SK-N-SH treated with all-trans-retinoic acid at 6 μM for 48 hours (cell line): ENCODE measurements around the gene IGFL1.

Experiments used
- ATAC-seq: fragments of 200-7000 bp; cut with Tn5 transposase; 3 replicates; pipeline ENCODE4 v1.9.1; 2020; ENCODE audit warnings: mild to moderate bottlenecking, moderate library complexity
- BACH2 ChIP-seq: fragments of 250-450 bp; sonication (Bioruptor Pico); IDR thresholded peaks from 2 replicates; pipeline ENCODE4 v1.9.0; 2021; ENCODE audit warnings: mild to moderate bottlenecking, borderline replicate concordance
- CSDC2 ChIP-seq: fragments of 250-450 bp; sonication (Bioruptor Pico); IDR thresholded peaks from 2 replicates; pipeline ENCODE4 v1.5.0; 2020; ENCODE audit warnings: mild to moderate bottlenecking, moderate library complexity
- ISL1 ChIP-seq: fragments of 250-450 bp; sonication (Bioruptor Pico); IDR thresholded peaks from 2 replicates; pipeline ENCODE4 v2.1.2; 2022; ENCODE audit warnings: mild to moderate bottlenecking, moderate library complexity
- OSR1 ChIP-seq: fragments of 250-450 bp; sonication (Bioruptor Pico); IDR thresholded peaks from 2 replicates; pipeline ENCODE4 v1.8.0; 2022; ENCODE audit warnings: moderate library complexity, mild to moderate bottlenecking, inconsistent platforms
- PPARA ChIP-seq: fragments of 250-450 bp; sonication (Bioruptor Pico); IDR thresholded peaks from 2 replicates; pipeline ENCODE4 v1.5.0; 2020; ENCODE audit warnings: mild to moderate bottlenecking, borderline replicate concordance
- RARB ChIP-seq: fragments of 250-450 bp; sonication (Bioruptor Pico); IDR thresholded peaks from 2 replicates; pipeline ENCODE4 v1.8.0; 2021; ENCODE audit warnings: mild to moderate bottlenecking, moderate library complexity
- SNAI2 ChIP-seq: fragments of 250-450 bp; sonication (Bioruptor Pico); IDR thresholded peaks from 2 replicates; pipeline ENCODE4 v1.5.0; 2020; ENCODE audit warnings: mild to moderate bottlenecking, moderate library complexity
- TCF4 ChIP-seq: fragments of 250-450 bp; sonication (Bioruptor Pico); IDR thresholded peaks from 2 replicates; pipeline ENCODE4 v1.8.0; 2021; ENCODE audit warnings: mild to moderate bottlenecking, moderate library complexity, borderline replicate concordance
- TOX ChIP-seq: fragments of 250-450 bp; sonication (Bioruptor Pico); IDR thresholded peaks from 2 replicates; pipeline ENCODE4 v1.8.0; 2021; ENCODE audit warnings: mild to moderate bottlenecking, moderate library complexity, borderline replicate concordance
- ZC3H10 ChIP-seq: fragments of 250-450 bp; sonication (Bioruptor Pico); IDR thresholded peaks from 2 replicates; pipeline ENCODE4 v1.5.1; 2021; ENCODE audit warnings: mild to moderate bottlenecking, moderate library complexity
- ZFP3 ChIP-seq: fragments of 250-450 bp; sonication (Bioruptor Pico); IDR thresholded peaks from 2 replicates; pipeline ENCODE4 v1.5.0; 2020; ENCODE audit warnings: mild to moderate bottlenecking, moderate library complexity
- ZFP30 ChIP-seq: fragments of 450-650 bp; formaldehyde crosslinking; IDR thresholded peaks from 2 replicates; pipeline ENCODE4 v1.5.0; 2022; ENCODE audit warnings: mild to moderate bottlenecking, moderate library complexity
- ZNF565 ChIP-seq: fragments of 450-650 bp; formaldehyde crosslinking; conservative IDR thresholded peaks from 2 replicates; pipeline ENCODE4 v1.5.0; 2020; ENCODE audit warnings: low read depth, mild to moderate bottlenecking, moderate library complexity
- ZNF8 ChIP-seq: fragments of 450-650 bp; formaldehyde crosslinking; IDR thresholded peaks from 2 replicates; pipeline ENCODE4 v1.5.0; 2020; ENCODE audit warnings: mild to moderate bottlenecking, moderate library complexity
- TF ChIP-seq, protein P1 (sequence below): fragments of 250-450 bp; sonication (Bioruptor Pico); IDR thresholded peaks from 2 replicates; pipeline ENCODE4 v1.8.0; 2021; ENCODE audit warnings: low read depth, mild to moderate bottlenecking, moderate library complexity, borderline replicate concordance
- TF ChIP-seq, protein P2 (sequence below): fragments of 250-450 bp; sonication (Bioruptor Pico); IDR thresholded peaks from 2 replicates; pipeline ENCODE4 v1.5.1; 2021; ENCODE audit warnings: mild to moderate bottlenecking, moderate library complexity
- TF ChIP-seq, protein P3 (sequence below): fragments of 250-450 bp; sonication (Bioruptor Pico); IDR thresholded peaks from 2 replicates; pipeline ENCODE4 v1.5.0; 2020; ENCODE audit warnings: mild to moderate bottlenecking, moderate library complexity
- TF ChIP-seq, protein P4 (sequence below): fragments of 250-450 bp; sonication (Bioruptor Pico); IDR thresholded peaks from 2 replicates; pipeline ENCODE4 v1.5.1; 2020; ENCODE audit warnings: low read depth, mild to moderate bottlenecking, moderate library complexity
- TF ChIP-seq, protein P5 (sequence below): fragments of 250-450 bp; sonication (Bioruptor Pico); IDR thresholded peaks from 2 replicates; pipeline ENCODE4 v1.8.0; 2020; ENCODE audit warnings: mild to moderate bottlenecking, moderate library complexity, borderline replicate concordance

Gene IGFL1

DNA sequence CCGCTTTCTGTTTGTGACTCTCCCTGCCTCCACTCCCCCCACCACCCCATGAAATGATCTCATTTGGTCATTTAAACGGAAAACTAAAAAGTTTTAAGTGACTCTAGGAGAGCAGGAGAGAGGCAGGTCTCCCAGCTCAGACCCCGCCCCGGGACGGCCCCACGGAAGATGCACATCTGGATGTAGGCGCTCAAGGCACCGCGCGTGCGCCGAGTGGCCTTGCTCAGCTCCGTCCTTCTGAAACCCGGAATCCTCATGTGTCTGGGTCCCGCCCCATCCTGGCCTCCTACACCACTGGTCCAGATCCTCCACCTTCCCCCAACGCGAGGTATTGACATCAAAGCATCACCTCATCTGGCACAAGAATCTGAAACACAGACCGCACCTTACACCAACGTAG lies 15.7 kb upstream of the IGFL1 start:
- TF ChIP-seq SNAI2 = no peak
- no peak for TF ChIP-seq CSDC2 (CRISPR knock-in tag)
- no peak for ATAC-seq

GRCh38 chr19:46216612-46217011 lies 12.9 kb upstream of the IGFL1 start:
- TF ChIP-seq, protein P1, sequence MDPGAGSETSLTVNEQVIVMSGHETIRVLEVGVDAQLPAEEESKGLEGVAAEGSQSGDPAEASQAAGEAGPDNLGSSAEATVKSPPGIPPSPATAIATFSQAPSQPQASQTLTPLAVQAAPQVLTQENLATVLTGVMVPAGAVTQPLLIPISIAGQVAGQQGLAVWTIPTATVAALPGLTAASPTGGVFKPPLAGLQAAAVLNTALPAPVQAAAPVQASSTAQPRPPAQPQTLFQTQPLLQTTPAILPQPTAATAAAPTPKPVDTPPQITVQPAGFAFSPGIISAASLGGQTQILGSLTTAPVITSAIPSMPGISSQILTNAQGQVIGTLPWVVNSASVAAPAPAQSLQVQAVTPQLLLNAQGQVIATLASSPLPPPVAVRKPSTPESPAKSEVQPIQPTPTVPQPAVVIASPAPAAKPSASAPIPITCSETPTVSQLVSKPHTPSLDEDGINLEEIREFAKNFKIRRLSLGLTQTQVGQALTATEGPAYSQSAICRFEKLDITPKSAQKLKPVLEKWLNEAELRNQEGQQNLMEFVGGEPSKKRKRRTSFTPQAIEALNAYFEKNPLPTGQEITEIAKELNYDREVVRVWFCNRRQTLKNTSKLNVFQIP (CRISPR knock-in tag) = no peak
- TF ChIP-seq ZFP30 (CRISPR knock-in tag) (no peak), BACH2 (CRISPR knock-in tag) (no peak), OSR1 (no peak)
- no peak for ATAC-seq

DNA sequence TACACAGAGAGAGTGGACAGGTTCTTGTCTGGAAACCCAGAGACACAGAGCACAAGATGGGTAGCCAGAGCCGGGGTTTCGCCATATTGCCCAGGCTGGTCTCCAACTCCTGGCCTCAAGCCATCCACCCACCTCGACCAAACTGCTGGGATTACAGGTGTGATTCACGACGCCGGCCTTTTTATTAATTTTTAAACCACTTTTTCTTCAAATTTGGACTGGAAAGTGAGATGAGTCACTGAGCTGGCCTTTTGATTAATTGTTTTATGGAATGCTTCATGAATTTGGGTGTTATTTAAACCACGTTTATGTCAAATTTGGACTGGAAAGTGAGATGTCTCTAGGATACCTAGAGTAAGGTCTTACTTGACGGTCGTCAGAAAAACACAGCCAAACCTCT lies 12.1 kb upstream of the IGFL1 start:
- no peak for TF ChIP-seq CSDC2 (CRISPR knock-in tag)
- no peak for TF ChIP-seq PPARA (CRISPR knock-in tag)
- TF ChIP-seq BACH2 (CRISPR knock-in tag) = no peak
- ATAC-seq = no peak

DNA sequence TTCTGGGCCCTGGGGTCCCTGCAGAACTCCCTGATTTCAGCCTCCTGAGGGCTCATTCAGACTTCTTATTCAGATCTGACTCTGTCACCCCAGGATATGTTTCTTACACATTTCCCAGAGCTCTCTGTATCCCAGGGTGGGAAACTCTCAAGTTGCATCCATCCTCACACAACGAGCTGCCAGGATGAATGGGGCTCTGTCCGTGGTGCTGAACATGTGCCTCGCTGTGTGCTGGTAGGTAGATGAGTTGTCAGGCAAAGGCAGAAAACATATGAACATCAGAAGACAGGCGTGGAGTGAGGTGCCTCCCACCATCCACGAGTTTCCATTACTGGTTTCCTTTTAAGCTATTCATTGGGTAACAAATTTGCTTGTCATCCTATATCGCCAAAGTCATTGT lies 11.4 kb upstream of the IGFL1 start:
- no peak for TF ChIP-seq TCF4 (CRISPR knock-in tag)
- TF ChIP-seq RARB (CRISPR knock-in tag) = no peak
- 0 out of 3 replicates have a peak, but pooled peaks have one; percentile 33 for ATAC-seq

GRCh38 chr19:46220038-46220615 lies 9.4 kb upstream of the IGFL1 start:
- TF ChIP-seq OSR1 = no peak
- TF ChIP-seq, protein P2, sequence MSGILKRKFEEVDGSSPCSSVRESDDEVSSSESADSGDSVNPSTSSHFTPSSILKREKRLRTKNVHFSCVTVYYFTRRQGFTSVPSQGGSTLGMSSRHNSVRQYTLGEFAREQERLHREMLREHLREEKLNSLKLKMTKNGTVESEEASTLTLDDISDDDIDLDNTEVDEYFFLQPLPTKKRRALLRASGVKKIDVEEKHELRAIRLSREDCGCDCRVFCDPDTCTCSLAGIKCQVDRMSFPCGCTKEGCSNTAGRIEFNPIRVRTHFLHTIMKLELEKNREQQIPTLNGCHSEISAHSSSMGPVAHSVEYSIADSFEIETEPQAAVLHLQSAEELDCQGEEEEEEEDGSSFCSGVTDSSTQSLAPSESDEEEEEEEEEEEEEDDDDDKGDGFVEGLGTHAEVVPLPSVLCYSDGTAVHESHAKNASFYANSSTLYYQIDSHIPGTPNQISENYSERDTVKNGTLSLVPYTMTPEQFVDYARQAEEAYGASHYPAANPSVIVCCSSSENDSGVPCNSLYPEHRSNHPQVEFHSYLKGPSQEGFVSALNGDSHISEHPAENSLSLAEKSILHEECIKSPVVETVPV = no peak
- TF ChIP-seq, protein P3, sequence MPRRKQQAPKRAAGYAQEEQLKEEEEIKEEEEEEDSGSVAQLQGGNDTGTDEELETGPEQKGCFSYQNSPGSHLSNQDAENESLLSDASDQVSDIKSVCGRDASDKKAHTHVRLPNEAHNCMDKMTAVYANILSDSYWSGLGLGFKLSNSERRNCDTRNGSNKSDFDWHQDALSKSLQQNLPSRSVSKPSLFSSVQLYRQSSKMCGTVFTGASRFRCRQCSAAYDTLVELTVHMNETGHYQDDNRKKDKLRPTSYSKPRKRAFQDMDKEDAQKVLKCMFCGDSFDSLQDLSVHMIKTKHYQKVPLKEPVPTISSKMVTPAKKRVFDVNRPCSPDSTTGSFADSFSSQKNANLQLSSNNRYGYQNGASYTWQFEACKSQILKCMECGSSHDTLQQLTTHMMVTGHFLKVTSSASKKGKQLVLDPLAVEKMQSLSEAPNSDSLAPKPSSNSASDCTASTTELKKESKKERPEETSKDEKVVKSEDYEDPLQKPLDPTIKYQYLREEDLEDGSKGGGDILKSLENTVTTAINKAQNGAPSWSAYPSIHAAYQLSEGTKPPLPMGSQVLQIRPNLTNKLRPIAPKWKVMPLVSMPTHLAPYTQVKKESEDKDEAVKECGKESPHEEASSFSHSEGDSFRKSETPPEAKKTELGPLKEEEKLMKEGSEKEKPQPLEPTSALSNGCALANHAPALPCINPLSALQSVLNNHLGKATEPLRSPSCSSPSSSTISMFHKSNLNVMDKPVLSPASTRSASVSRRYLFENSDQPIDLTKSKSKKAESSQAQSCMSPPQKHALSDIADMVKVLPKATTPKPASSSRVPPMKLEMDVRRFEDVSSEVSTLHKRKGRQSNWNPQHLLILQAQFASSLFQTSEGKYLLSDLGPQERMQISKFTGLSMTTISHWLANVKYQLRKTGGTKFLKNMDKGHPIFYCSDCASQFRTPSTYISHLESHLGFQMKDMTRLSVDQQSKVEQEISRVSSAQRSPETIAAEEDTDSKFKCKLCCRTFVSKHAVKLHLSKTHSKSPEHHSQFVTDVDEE (CRISPR knock-in tag) = no peak
- TF ChIP-seq ZC3H10 (CRISPR knock-in tag) = no peak
- TF ChIP-seq RARB (CRISPR knock-in tag) = no peak
- TF ChIP-seq, protein P4, sequence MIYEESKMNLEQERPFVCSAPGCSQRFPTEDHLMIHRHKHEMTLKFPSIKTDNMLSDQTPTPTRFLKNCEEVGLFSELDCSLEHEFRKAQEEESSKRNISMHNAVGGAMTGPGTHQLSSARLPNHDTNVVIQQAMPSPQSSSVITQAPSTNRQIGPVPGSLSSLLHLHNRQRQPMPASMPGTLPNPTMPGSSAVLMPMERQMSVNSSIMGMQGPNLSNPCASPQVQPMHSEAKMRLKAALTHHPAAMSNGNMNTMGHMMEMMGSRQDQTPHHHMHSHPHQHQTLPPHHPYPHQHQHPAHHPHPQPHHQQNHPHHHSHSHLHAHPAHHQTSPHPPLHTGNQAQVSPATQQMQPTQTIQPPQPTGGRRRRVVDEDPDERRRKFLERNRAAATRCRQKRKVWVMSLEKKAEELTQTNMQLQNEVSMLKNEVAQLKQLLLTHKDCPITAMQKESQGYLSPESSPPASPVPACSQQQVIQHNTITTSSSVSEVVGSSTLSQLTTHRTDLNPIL = no peak
- TF ChIP-seq BACH2 (CRISPR knock-in tag) = no peak
- TF ChIP-seq, protein P5, sequence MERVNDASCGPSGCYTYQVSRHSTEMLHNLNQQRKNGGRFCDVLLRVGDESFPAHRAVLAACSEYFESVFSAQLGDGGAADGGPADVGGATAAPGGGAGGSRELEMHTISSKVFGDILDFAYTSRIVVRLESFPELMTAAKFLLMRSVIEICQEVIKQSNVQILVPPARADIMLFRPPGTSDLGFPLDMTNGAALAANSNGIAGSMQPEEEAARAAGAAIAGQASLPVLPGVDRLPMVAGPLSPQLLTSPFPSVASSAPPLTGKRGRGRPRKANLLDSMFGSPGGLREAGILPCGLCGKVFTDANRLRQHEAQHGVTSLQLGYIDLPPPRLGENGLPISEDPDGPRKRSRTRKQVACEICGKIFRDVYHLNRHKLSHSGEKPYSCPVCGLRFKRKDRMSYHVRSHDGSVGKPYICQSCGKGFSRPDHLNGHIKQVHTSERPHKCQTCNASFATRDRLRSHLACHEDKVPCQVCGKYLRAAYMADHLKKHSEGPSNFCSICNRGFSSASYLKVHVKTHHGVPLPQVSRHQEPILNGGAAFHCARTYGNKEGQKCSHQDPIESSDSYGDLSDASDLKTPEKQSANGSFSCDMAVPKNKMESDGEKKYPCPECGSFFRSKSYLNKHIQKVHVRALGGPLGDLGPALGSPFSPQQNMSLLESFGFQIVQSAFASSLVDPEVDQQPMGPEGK = no peak
- no peak for TF ChIP-seq ZFP3
- TF ChIP-seq CSDC2 (CRISPR knock-in tag) = no peak
- TF ChIP-seq TOX (CRISPR knock-in tag) = no peak
- TF ChIP-seq ZNF8 (CRISPR knock-in tag) = no peak
- no peak for TF ChIP-seq ZNF565
- TF ChIP-seq TCF4 (CRISPR knock-in tag) = no peak
- TF ChIP-seq, protein P1 (CRISPR knock-in tag) = no peak
- TF ChIP-seq ISL1 = no peak
- no peak for ATAC-seq
